ENCODE data around the gene CORO7. TPM values are rescaled to one million over a fixed set of nuclear protein-coding genes. Genes with fewer than 3 reads are reported as not detected.
"Not testable (repeated sequence)": the region's sequence is repeated elsewhere in the genome, so short reads cannot be mapped to it uniquely, and the experiment has no call there.

Gene CORO7
- total and polyA plus RNA-seq, 7 donors, result 3.4 to 7.9 (median 5.8) TPM

DNA sequence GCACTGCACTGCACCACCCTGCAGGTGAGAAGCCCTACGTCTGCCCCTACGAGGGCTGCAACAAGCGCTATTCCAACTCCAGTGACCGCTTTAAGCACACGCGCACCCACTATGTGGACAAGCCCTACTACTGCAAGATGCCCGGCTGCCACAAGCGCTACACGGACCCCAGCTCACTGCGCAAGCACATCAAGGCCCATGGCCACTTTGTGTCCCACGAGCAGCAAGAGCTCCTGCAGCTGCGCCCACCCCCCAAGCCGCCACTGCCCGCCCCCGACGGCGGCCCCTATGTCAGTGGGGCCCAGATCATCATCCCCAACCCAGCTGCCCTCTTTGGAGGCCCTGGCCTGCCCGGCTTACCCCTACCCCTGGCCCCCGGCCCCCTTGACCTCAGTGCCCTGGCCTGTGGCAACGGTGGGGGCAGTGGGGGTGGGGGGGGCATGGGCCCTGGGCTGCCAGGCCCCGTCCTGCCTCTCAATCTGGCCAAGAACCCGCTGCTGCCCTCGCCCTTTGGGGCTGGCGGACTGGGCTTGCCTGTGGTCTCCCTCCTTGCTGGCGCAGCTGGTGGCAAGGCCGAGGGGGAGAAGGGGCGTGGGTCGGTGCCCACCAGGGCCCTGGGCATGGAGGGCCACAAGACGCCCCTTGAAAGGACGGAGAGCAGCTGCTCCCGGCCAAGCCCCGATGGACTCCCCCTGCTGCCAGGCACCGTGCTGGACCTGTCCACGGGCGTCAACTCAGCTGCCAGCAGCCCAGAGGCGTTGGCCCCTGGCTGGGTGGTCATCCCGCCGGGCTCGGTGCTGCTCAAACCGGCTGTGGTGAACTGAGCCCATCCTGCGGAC is 79.5 kb downstream of the CORO7 start:
- Histone ChIP-seq H3K9me3 (no peaks in the 10 kb centered on the region), H3K4me1 (no peaks in the 10 kb centered on the region), H3K27ac (no peak overlapping the region), H3K27me3 (ENCODE audit: insufficient read depth in 3 of 3, low read length in 2 of 3) (no peaks in the 10 kb centered on the region), H3K36me3 (ENCODE audit: insufficient read depth in 1 of 2, low read depth in 1 of 2) (peaks cover 5 to 20% of the 10 kb centered on the region in 2 donors), H3K4me3 (no peak overlapping the region)
- intact Hi-C loops (cut with DNase I), result loop anchor here (10.0 kb wide), 2 partner anchors 132 to 352 kb away; no protein-coding TSS in a partner anchor
- 75 to 83% (median 80%) methylated on average over 40 to 41 of the region's 41 CpGs for WGBS, 3 donors
- ATAC-seq (peak in 1 of 4 donors; percentile 12), DNase-seq (no peak)
- no peak for TF ChIP-seq CTCF (IDR thresholded peaks at IDR 0.05)

GRCh38 chr16:4334724-4335495 is 81.5 kb downstream of the CORO7 start:
- intact Hi-C loops (cut with DNase I), result loop anchor here (5.0 to 10.0 kb wide), 4 partner anchors 130 to 353 kb away; no protein-coding TSS in a partner anchor
- 83 to 86% (median 86%) methylated on average over 32 of the region's 32 CpGs for WGBS, 3 donors
- Histone ChIP-seq H3K27me3 (ENCODE audit: insufficient read depth in 3 of 3, low read length in 2 of 3) (no peaks in the 10 kb centered on the region), H3K4me1 (no peaks in the 10 kb centered on the region), H3K4me3 (no peak overlapping the region), H3K27ac (no peak overlapping the region), H3K9me3 (no peaks in the 10 kb centered on the region), H3K36me3 (ENCODE audit: insufficient read depth in 1 of 2, low read depth in 1 of 2) (peaks cover 2 to 10% of the 10 kb centered on the region in 2 donors)
- TF ChIP-seq CTCF (IDR thresholded peaks at IDR 0.05), result no peak
- DNase-seq, result peak in 1 of 2 donors; percentile 49
- no peak for ATAC-seq

DNA sequence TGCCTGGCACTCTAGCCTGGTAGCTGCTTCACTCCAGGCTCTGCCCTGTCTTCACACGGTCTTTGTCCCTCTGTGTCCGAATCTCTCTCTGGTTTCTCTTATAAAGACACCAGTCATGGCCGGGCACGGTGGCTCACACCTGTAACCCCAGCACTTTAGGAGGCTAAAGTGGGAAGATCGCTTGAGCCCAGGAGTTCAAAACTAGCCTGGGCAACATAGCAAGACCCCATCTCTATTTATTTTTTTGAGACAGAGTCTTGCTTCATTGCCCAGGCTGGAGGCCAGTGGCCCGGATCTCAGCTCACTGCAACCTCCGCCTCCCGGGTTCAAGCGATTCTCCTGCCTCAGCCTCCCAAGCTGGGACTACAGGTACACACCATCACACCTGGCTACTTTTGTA is 82.7 kb downstream of the CORO7 start:
- 88 to 89% (median 88%) methylated on average over 9 of the region's 9 CpGs for WGBS, 3 donors
- not testable (repeated sequence) for H3K27ac ChIP-seq; H3K4me3 ChIP-seq; H3K4me1 ChIP-seq; ATAC-seq; DNase-seq; H3K27me3 ChIP-seq (ENCODE audit: insufficient read depth in 3 of 3, low read length in 2 of 3); H3K9me3 ChIP-seq; H3K36me3 ChIP-seq (ENCODE audit: insufficient read depth in 1 of 2, low read depth in 1 of 2)
- intact Hi-C loops (cut with DNase I), result loop anchor here (5.0 to 10.0 kb wide), 4 partner anchors 129 to 351 kb away; no protein-coding TSS in a partner anchor

DNA sequence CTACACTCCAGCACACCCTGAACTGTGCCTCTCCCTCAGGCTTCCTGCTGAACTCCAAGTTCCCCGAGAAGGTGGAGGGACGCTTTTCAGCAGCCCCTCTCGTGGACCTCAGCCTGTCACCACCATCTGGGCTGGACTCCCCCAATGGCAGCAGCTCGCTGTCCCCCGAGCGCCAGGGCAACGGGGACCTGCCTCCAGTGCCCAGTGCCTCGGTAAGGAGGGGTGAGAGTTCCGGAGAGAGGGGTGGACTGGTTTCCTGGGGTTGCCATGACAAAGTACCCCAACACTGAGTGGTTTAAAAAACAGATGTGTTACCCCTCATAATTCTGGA is 83.1 kb downstream of the CORO7 start:
- no peaks in the 10 kb centered on the region for H3K27me3 ChIP-seq (ENCODE audit: insufficient read depth in 3 of 3, low read length in 2 of 3)
- intact Hi-C loops (cut with DNase I), result loop anchor here (5.0 to 10.0 kb wide), 4 partner anchors 128 to 351 kb away; no protein-coding TSS in a partner anchor
- H3K4me1 ChIP-seq, result peaks cover 12% of the 10 kb centered on the region
- peaks cover 0 to 3% of the 10 kb centered on the region in 2 donors for H3K36me3 ChIP-seq (ENCODE audit: insufficient read depth in 1 of 2, low read depth in 1 of 2)
- no peaks in the 10 kb centered on the region for H3K9me3 ChIP-seq
- DNase-seq (no peak), ATAC-seq (no peak)
- H3K4me3 ChIP-seq, result no peak overlapping the region
- no peak for TF ChIP-seq CTCF (IDR thresholded peaks at IDR 0.05)
- no peak overlapping the region for H3K27ac ChIP-seq
- WGBS, 3 donors, result 73 to 81% (median 80%) methylated on average over 9 of the region's 9 CpGs

Measured in psoas muscle (tissue), 8 donors.